OCI-LY3 (cell line): ENCODE results near the gene STAM2.

ENCODE experiments used
- CTCF ChIP-seq: fragments of 200-600, 300-600 bp; sonication (generic); IDR thresholded peaks from 2 replicates; pipeline ENCODE4 v1.5.1; 2014; ENCODE audit warnings: antibody characterized with exemption, low read length, low read depth
- EZH2phosphoT487 ChIP-seq: fragments of 200-600 bp; shearing (Covaris generic); IDR thresholded peaks from 2 replicates; pipeline ENCODE4 v1.6.1; 2018; ENCODE audit warnings: antibody characterized with exemption, mixed run types, low read depth

- TF ChIP-seq CTCF, result no peak
- TF ChIP-seq EZH2phosphoT487, result no peak
These were observed 87.6 kb downstream of the STAM2 start for GRCh38 chr2:152088006-152088405.
